Loucy (cell line): Measurements from ENCODE around the gene ADCY5.

Source experiments
- H2AFZ ChIP-seq: fragments of 200-600 bp; sonication (generic); 2 replicates; pipeline ENCODE4 v1.6.0; 2016; ENCODE audit warnings: antibody characterized with exemption, mild to moderate bottlenecking, low read length, moderate library complexity
- H3F3A ChIP-seq: fragments of 200-600 bp; 2 replicates; pipeline ENCODE4 v1.6.0; 2016; ENCODE audit warnings: antibody characterized with exemption, low read depth, mild to moderate bottlenecking
- H3K27me3 ChIP-seq: fragments of 200-600 bp; sonication (generic); 2 replicates; pipeline ENCODE4 v1.6.1; 2014; ENCODE audit warnings: low read length, mild to moderate bottlenecking; ENCODE audit not compliant: insufficient read depth, poor library complexity, severe bottlenecking
- H3K36me3 ChIP-seq: fragments of 200-600 bp; sonication (generic); 2 replicates; pipeline ENCODE4 v1.6.1; 2016; ENCODE audit warnings: low read length; ENCODE audit not compliant: insufficient read depth
- H3K4me1 ChIP-seq: fragments of 200-600 bp; sonication (generic); 2 replicates; pipeline ENCODE4 v1.5.1; 2014; ENCODE audit warnings: low read length, mild to moderate bottlenecking; ENCODE audit not compliant: insufficient read depth, poor library complexity, severe bottlenecking
- H3K4me2 ChIP-seq: fragments of 200-600 bp; sonication (generic); 2 replicates; pipeline ENCODE4 v1.6.0; 2014; ENCODE audit warnings: antibody characterized with exemption, low read length, low read depth, mild to moderate bottlenecking; ENCODE audit not compliant: poor library complexity, severe bottlenecking
- H3K4me3 ChIP-seq: fragments of 200-600 bp; sonication (generic); 2 replicates; pipeline ENCODE4 v1.5.1; 2014; ENCODE audit warnings: low read length, mild to moderate bottlenecking, mixed read lengths; ENCODE audit not compliant: poor library complexity, severe bottlenecking
- H3K79me2 ChIP-seq: fragments of 200-600 bp; sonication (generic); 2 replicates; pipeline ENCODE4 v1.6.1; 2014; ENCODE audit warnings: low read length; ENCODE audit not compliant: insufficient read depth
- H3K9ac ChIP-seq: fragments of 200-600 bp; sonication (generic); 2 replicates; pipeline ENCODE4 v1.6.0; 2014; ENCODE audit warnings: mild to moderate bottlenecking, low read depth, low read length, moderate library complexity; ENCODE audit not compliant: poor library complexity, severe bottlenecking
- H3K9me2 ChIP-seq: fragments of 200-600 bp; sonication (generic); replicated peaks from 2 replicates; pipeline ENCODE4 v1.6.1; 2016; ENCODE audit warnings: low read depth, low read length, mixed read lengths
- H3K9me3 ChIP-seq: fragments of 200-600 bp; sonication (generic); 2 replicates; pipeline ENCODE4 v1.6.1; 2014; ENCODE audit warnings: mild to moderate bottlenecking, antibody characterized with exemption, low read length, low read depth; ENCODE audit not compliant: insufficient read depth
- H4K20me1 ChIP-seq: fragments of 200-600 bp; sonication (generic); 2 replicates; pipeline ENCODE4 v1.6.0; 2014; ENCODE audit warnings: antibody characterized with exemption, low read length, mild to moderate bottlenecking; ENCODE audit not compliant: insufficient read depth, poor library complexity, severe bottlenecking
- CTCF ChIP-seq: fragments of 200-600 bp; sonication (generic); conservative IDR thresholded peaks from 2 replicates; pipeline ENCODE4 v1.5.1; 2014; ENCODE audit warnings: mild to moderate bottlenecking, antibody characterized with exemption, low read length
- EZH2phosphoT487 ChIP-seq: fragments of 200-600 bp; IDR thresholded peaks from 2 replicates; pipeline ENCODE4 v1.6.1; 2018; ENCODE audit warnings: antibody characterized with exemption, mild to moderate bottlenecking, moderate library complexity, borderline replicate concordance

Gene ADCY5

DNA sequence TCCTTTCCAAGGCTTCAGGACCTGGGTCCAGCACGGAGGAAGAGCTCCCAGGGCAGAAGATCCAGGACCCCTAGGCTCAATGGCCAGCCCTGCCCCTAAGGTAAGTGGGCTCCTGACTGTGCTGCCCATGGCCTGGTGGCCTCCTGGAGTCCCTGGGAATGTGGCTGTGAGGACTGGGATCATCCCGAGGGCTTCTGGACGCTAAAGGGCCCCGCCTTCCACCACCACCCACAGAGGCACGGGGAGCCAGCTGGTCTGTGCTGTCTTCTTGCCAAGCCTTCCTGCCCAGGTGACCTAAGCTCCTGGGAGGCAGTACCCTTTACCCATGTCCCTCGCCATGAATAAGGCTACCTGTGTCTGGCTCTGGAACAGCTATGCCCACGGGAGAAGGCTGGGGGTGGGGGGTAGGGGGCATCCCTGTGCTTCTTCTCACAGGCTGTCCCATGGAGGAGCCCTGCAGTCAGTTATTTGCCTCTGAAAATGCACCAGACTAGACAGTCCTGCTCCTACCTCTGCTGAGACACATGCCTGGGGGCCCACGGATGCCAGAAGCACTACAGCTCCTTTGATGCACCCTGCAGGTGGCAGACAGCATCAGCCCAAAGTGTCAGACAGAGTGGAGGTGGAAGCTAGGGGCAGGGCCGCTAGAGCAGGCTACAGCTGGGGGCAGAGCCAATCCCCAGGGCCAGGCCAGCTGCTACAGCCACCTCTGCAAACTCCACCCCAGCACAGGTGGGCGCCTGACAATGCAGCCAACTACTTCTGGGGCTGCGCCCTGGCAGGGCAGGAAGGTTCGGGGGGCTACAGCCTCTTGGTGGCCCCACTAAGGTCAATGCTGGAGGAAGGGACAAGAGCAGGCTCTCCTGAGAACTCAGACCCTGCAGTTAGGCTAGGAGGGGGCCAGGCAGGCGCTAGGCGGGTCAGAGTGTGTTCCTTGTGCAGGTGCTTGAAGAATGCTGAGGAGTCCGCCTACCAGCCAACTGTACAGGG is 156.3 kb downstream of the ADCY5 start:
- no peaks in the 10 kb centered on the region for H3F3A ChIP-seq
- no peak overlapping the region for H2AFZ ChIP-seq
- H3K4me3 ChIP-seq: no peak overlapping the region
- H3K9me3 ChIP-seq: no peaks in the 10 kb centered on the region
- H3K9ac ChIP-seq: no peak overlapping the region
- no peaks in the 10 kb centered on the region for H3K36me3 ChIP-seq
- H4K20me1 ChIP-seq: no peaks in the 10 kb centered on the region
- H3K27me3 ChIP-seq: no peaks in the 10 kb centered on the region
- H3K4me2 ChIP-seq: no peak overlapping the region
- TF ChIP-seq EZH2phosphoT487 (no peak), CTCF (no peak)
- no peaks in the 10 kb centered on the region for H3K4me1 ChIP-seq
- no peaks in the 10 kb centered on the region for H3K79me2 ChIP-seq
- H3K9me2 ChIP-seq: no peaks in the 10 kb centered on the region

DNA sequence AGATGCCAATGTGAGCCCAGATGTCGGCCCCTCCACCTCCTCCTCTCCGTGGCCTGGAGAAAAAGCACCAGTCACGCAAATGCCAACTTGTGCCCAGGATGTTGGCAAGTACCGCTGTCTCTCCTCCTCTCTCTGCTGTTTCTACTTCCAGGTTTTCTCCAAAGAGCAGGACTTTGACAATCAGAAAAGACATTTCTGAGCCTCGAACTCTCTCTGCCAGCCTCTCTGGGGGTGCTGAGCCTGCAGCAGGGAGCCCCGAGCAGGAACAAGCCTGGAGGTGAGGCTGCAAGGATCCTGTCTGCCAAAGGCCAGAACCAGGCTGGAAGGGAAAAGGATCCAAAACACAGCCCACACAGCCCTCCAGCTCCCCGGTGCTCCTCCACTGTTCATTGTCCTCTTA is 157.5 kb downstream of the ADCY5 start:
- Histone ChIP-seq H3K9me2 (no peaks in the 10 kb centered on the region), H3K9me3 (no peaks in the 10 kb centered on the region), H2AFZ (no peak overlapping the region), H3F3A (no peaks in the 10 kb centered on the region), H3K27me3 (no peaks in the 10 kb centered on the region), H3K79me2 (no peaks in the 10 kb centered on the region), H3K9ac (no peak overlapping the region), H4K20me1 (no peaks in the 10 kb centered on the region), H3K4me3 (no peak overlapping the region), H3K4me2 (no peak overlapping the region), H3K4me1 (no peaks in the 10 kb centered on the region), H3K36me3 (no peaks in the 10 kb centered on the region)
- TF ChIP-seq EZH2phosphoT487 (no peak), CTCF (no peak)

DNA sequence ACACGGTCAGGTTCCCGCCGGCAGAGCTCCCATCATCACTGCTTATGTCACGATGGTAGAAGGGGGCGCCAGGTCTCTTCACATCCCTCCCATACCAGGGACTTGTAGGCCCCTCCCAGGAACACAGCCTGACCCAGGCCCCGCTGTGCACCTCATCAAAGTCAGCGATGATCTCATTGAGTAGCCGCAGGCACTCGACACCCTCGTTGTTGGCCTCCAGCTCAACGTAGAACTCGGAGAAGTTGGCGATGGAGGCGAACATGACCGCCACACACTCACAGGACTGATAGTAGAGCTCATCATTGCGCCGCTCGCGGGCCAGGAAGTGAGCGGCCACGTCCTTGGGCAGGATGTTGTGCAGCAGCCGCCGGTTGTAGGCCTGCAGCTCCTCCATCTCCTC is 157.9 kb downstream of the ADCY5 start:
- H3K36me3 ChIP-seq: no peaks in the 10 kb centered on the region
- no peaks in the 10 kb centered on the region for H3K9me3 ChIP-seq

More for the DNA sequence above, 157.9 kb downstream of the ADCY5 start:
- Histone ChIP-seq H3K9me2 (no peaks in the 10 kb centered on the region), H4K20me1 (no peaks in the 10 kb centered on the region), H3F3A (no peaks in the 10 kb centered on the region), H3K27me3 (no peaks in the 10 kb centered on the region), H3K4me2 (no peak overlapping the region), H3K4me1 (no peaks in the 10 kb centered on the region), H2AFZ (no peak overlapping the region), H3K9ac (no peak overlapping the region), H3K4me3 (no peak overlapping the region), H3K79me2 (no peaks in the 10 kb centered on the region)
- TF ChIP-seq EZH2phosphoT487 (no peak), CTCF (no peak)
